ENCODE data around the gene MS4A7. TPM values are rescaled to one million over a fixed set of nuclear protein-coding genes. Genes with fewer than 3 reads are reported as not detected.

The MS4A7 gene
- total RNA-seq, 1 donor from 2014 or later: not detected

GRCh38 chr11:60367009-60367408 is 11.3 kb upstream of the MS4A7 start:
- H3K27ac Mint-ChIP-seq (ENCODE audit: unreplicated experiment): no peak overlapping the region
- no peak overlapping the region for H3K4me2 ChIP-seq (ENCODE audit: low read length)

GRCh38 chr11:60367896-60368295 is 10.4 kb upstream of the MS4A7 start:
- H3K27me3 ChIP-seq (ENCODE audit: insufficient read depth, low read length): no peaks in the 10 kb centered on the region
- H3K9me3 ChIP-seq (ENCODE audit: insufficient read depth, low read depth, low read length): no peaks in the 10 kb centered on the region
- no peaks in the 10 kb centered on the region for H3K4me1 ChIP-seq (ENCODE audit: insufficient read depth, low read length)
- H3K4me2 ChIP-seq (ENCODE audit: low read length): no peak overlapping the region
- Mint-ChIP-seq H3K4me1 (ENCODE audit: low read depth, unreplicated experiment) (peaks cover 7% of the 10 kb centered on the region), H3K27me3 (ENCODE audit: low read depth, unreplicated experiment) (peaks cover 2% of the 10 kb centered on the region), H3K4me3 (ENCODE audit: unreplicated experiment) (no peak overlapping the region), H3K27ac (ENCODE audit: unreplicated experiment) (no peak overlapping the region), H3K36me3 (ENCODE audit: low read depth, unreplicated experiment) (no peaks in the 10 kb centered on the region), H3K9me3 (ENCODE audit: unreplicated experiment) (peaks cover 5% of the 10 kb centered on the region)
- H3K9ac ChIP-seq (ENCODE audit: low read length): no peak overlapping the region
- no peak for FAIRE-seq
- H3K36me3 ChIP-seq (ENCODE audit: insufficient read depth, low read length): no peaks in the 10 kb centered on the region
- DNase-seq (ENCODE audit: low read depth): no peak
- H2AFZ ChIP-seq (ENCODE audit: low read depth, low read length): no peak overlapping the region
- H4K20me1 ChIP-seq (ENCODE audit: insufficient read depth, low read length): peaks cover 4% of the 10 kb centered on the region
- no peak overlapping the region for H3K4me3 ChIP-seq (ENCODE audit: insufficient read depth, low read depth, low read length)
- H3K27ac ChIP-seq (ENCODE audit: low read depth, low read length): no peak overlapping the region
- no peak for TF ChIP-seq EZH2 (IDR thresholded peaks at IDR 0.05; ENCODE audit: insufficient read depth, low read length)
- TF ChIP-seq, protein P1, sequence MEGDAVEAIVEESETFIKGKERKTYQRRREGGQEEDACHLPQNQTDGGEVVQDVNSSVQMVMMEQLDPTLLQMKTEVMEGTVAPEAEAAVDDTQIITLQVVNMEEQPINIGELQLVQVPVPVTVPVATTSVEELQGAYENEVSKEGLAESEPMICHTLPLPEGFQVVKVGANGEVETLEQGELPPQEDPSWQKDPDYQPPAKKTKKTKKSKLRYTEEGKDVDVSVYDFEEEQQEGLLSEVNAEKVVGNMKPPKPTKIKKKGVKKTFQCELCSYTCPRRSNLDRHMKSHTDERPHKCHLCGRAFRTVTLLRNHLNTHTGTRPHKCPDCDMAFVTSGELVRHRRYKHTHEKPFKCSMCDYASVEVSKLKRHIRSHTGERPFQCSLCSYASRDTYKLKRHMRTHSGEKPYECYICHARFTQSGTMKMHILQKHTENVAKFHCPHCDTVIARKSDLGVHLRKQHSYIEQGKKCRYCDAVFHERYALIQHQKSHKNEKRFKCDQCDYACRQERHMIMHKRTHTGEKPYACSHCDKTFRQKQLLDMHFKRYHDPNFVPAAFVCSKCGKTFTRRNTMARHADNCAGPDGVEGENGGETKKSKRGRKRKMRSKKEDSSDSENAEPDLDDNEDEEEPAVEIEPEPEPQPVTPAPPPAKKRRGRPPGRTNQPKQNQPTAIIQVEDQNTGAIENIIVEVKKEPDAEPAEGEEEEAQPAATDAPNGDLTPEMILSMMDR (IDR thresholded peaks at IDR 0.05; ENCODE audit: insufficient read depth, low read depth, low read length): no peak
- H3K79me2 ChIP-seq (ENCODE audit: insufficient read depth, low read length): no peaks in the 10 kb centered on the region

More at GRCh38 chr11:60367009-60367408, 11.3 kb upstream of the MS4A7 start:
- Histone ChIP-seq H4K20me1 (ENCODE audit: insufficient read depth, low read length) (peaks cover 4% of the 10 kb centered on the region), H3K79me2 (ENCODE audit: insufficient read depth, low read length) (no peaks in the 10 kb centered on the region), H3K9ac (ENCODE audit: low read length) (no peak overlapping the region), H3K27me3 (ENCODE audit: insufficient read depth, low read length) (no peaks in the 10 kb centered on the region), H3K4me1 (ENCODE audit: insufficient read depth, low read length) (no peaks in the 10 kb centered on the region), H3K36me3 (ENCODE audit: insufficient read depth, low read length) (no peaks in the 10 kb centered on the region), H2AFZ (ENCODE audit: low read depth, low read length) (no peak overlapping the region), H3K27ac (ENCODE audit: low read depth, low read length) (no peak overlapping the region), H3K4me3 (ENCODE audit: insufficient read depth, low read depth, low read length) (no peak overlapping the region), H3K9me3 (ENCODE audit: insufficient read depth, low read depth, low read length) (no peaks in the 10 kb centered on the region)
- DNase-seq (ENCODE audit: low read depth) (no peak), FAIRE-seq (no peak)
- Mint-ChIP-seq H3K27me3 (ENCODE audit: low read depth, unreplicated experiment) (peaks cover 2% of the 10 kb centered on the region), H3K4me3 (ENCODE audit: unreplicated experiment) (no peak overlapping the region), H3K4me1 (ENCODE audit: low read depth, unreplicated experiment) (peaks cover 7% of the 10 kb centered on the region), H3K9me3 (ENCODE audit: unreplicated experiment) (peaks cover 2% of the 10 kb centered on the region), H3K36me3 (ENCODE audit: low read depth, unreplicated experiment) (no peaks in the 10 kb centered on the region)
- TF ChIP-seq EZH2 (IDR thresholded peaks at IDR 0.05; ENCODE audit: insufficient read depth, low read length): no peak
- TF ChIP-seq, protein P1 (IDR thresholded peaks at IDR 0.05; ENCODE audit: insufficient read depth, low read depth, low read length): no peak

GRCh38 chr11:60370252-60370810 is 8.0 kb upstream of the MS4A7 start:
- TF ChIP-seq, protein P1 (IDR thresholded peaks at IDR 0.05; ENCODE audit: insufficient read depth, low read depth, low read length): no peak
- no peak for TF ChIP-seq EZH2 (IDR thresholded peaks at IDR 0.05; ENCODE audit: insufficient read depth, low read length)
- Histone ChIP-seq H3K9me3 (ENCODE audit: insufficient read depth, low read depth, low read length) (no peaks in the 10 kb centered on the region), H2AFZ (ENCODE audit: low read depth, low read length) (no peak overlapping the region), H3K27me3 (ENCODE audit: insufficient read depth, low read length) (no peaks in the 10 kb centered on the region), H3K36me3 (ENCODE audit: insufficient read depth, low read length) (no peaks in the 10 kb centered on the region), H3K27ac (ENCODE audit: low read depth, low read length) (no peak overlapping the region), H3K4me2 (ENCODE audit: low read length) (no peak overlapping the region), H3K79me2 (ENCODE audit: insufficient read depth, low read length) (no peaks in the 10 kb centered on the region), H4K20me1 (ENCODE audit: insufficient read depth, low read length) (no peaks in the 10 kb centered on the region), H3K4me3 (ENCODE audit: insufficient read depth, low read depth, low read length) (no peak overlapping the region), H3K9ac (ENCODE audit: low read length) (no peak overlapping the region), H3K4me1 (ENCODE audit: insufficient read depth, low read length) (no peaks in the 10 kb centered on the region)
- no peak for FAIRE-seq
- H3K27ac Mint-ChIP-seq (ENCODE audit: unreplicated experiment): no peak overlapping the region
- peaks cover 6% of the 10 kb centered on the region for H3K9me3 Mint-ChIP-seq (ENCODE audit: unreplicated experiment)
- no peaks in the 10 kb centered on the region for H3K27me3 Mint-ChIP-seq (ENCODE audit: low read depth, unreplicated experiment)
- H3K4me1 Mint-ChIP-seq (ENCODE audit: low read depth, unreplicated experiment): peaks cover 7% of the 10 kb centered on the region
- H3K4me3 Mint-ChIP-seq (ENCODE audit: unreplicated experiment): no peak overlapping the region
- H3K36me3 Mint-ChIP-seq (ENCODE audit: low read depth, unreplicated experiment): no peaks in the 10 kb centered on the region
- no peak for DNase-seq (ENCODE audit: low read depth)
